Activated CD8-positive, alpha-beta memory T cell treated with anti-CD3 and anti-CD28 coated beads for 48 hours (primary cell): ENCODE results near the gene GGA2.

Experiments
- DNase-seq, 3 experiments: peaks; one replicate each; pipeline ENCODE4 v3.0.0-alpha.2; 2020; ENCODE audit warnings: low read depth in 2 of 3, low spot score in 2 of 3

Gene GGA2

GRCh38 chr16:23423496-23424049 is 86.7 kb downstream of the GGA2 start:
- no peak for DNase-seq

GRCh38 chr16:23420011-23420410 is 90.3 kb downstream of the GGA2 start:
- no peak for DNase-seq

GRCh38 chr16:23416816-23417215 is 93.5 kb downstream of the GGA2 start:
- no peak for DNase-seq

- DNase-seq: no peak
Measured at GRCh38 chr16:23414731-23415130, 95.6 kb downstream of the GGA2 start.
